Glutamatergic neuron (in vitro differentiated cells): Measurements from ENCODE around the gene TTC21B. TPM values are rescaled to one million over a fixed set of nuclear protein-coding genes. Genes with fewer than 3 reads are reported as not detected.
A peak's percentile ranks its signal among the peaks of the same experiment; 100 is the strongest.
"Not testable (repeated sequence)": the region's sequence is repeated elsewhere in the genome, so short reads cannot be mapped to it uniquely, and the experiment has no call there.

Source experiments
- DNase-seq: peaks from one replicate; pipeline ENCODE4 v3.0.0; 2022
- H3K27ac Mint-ChIP-seq: one replicate; pipeline ENCODE4 v1.8.0; 2020; ENCODE audit warnings: mild to moderate bottlenecking, mixed read lengths, inconsistent platforms; ENCODE audit not compliant: unreplicated experiment
- H3K27me3 Mint-ChIP-seq: one replicate; pipeline ENCODE4 v1.8.0; 2020; ENCODE audit warnings: mild to moderate bottlenecking, moderate library complexity, mixed read lengths, inconsistent platforms; ENCODE audit not compliant: unreplicated experiment
- H3K36me3 Mint-ChIP-seq: one replicate; pipeline ENCODE4 v1.8.0; 2020; ENCODE audit warnings: mild to moderate bottlenecking, mixed read lengths, inconsistent platforms; ENCODE audit not compliant: unreplicated experiment
- H3K4me1 Mint-ChIP-seq: one replicate; pipeline ENCODE4 v1.8.0; 2020; ENCODE audit warnings: mild to moderate bottlenecking, low read depth, mixed read lengths, inconsistent platforms; ENCODE audit not compliant: unreplicated experiment
- H3K4me3 Mint-ChIP-seq: one replicate; pipeline ENCODE4 v1.8.0; 2020; ENCODE audit warnings: mild to moderate bottlenecking, mixed read lengths, inconsistent platforms; ENCODE audit not compliant: unreplicated experiment
- H3K9me3 Mint-ChIP-seq: one replicate; pipeline ENCODE4 v1.8.0; 2020; ENCODE audit warnings: mild to moderate bottlenecking, moderate library complexity, mixed read lengths, inconsistent platforms; ENCODE audit not compliant: unreplicated experiment
- total RNA-seq: library from RNA; stranded (reverse); fragmentation: NEBNext Ultra II Directional; extraction: Animal tissue kit (Norgen Biotek cat#: 25700); gene quantifications from one replicate; pipeline ENCODE4 v1.2.1, GENCODE V29; 2021; ENCODE audit not compliant: unreplicated experiment
- TF ChIP-seq, protein P1 (sequence below): fragments of 200-600 bp; sonication (generic); IDR thresholded peaks from one replicate; pipeline ENCODE4 v1.5.0; 2021; ENCODE audit not compliant: partially characterized antibody, unreplicated experiment

The TTC21B gene
- total RNA-seq, 1 donor from 2014 or later: 46.2 TPM

DNA sequence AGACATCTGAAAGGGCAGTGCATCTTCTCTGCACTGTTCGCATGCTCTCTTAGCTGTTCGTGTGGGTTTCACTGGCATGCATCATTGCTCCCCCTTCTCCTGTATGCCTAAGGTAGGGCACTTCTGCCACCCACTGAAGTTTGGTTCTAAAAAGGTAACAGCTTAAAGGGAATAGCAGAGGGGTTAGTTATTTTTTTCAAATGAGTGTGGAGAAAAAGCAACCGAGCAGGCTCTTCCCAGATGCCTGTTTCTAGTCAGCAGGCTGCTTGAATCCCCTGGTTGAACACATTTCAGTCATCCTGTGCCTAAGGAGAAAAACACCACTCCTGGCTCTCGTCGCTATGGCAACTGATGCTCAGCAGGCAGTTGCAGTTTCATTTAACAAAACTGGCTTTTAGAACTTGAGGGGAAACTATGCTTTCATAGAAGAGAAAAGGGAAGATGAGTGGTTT lies 89.7 kb downstream of the TTC21B start:
- H3K4me3 Mint-ChIP-seq: peak overlapping the region; percentile 18
- peak; percentile 19 for DNase-seq

DNA sequence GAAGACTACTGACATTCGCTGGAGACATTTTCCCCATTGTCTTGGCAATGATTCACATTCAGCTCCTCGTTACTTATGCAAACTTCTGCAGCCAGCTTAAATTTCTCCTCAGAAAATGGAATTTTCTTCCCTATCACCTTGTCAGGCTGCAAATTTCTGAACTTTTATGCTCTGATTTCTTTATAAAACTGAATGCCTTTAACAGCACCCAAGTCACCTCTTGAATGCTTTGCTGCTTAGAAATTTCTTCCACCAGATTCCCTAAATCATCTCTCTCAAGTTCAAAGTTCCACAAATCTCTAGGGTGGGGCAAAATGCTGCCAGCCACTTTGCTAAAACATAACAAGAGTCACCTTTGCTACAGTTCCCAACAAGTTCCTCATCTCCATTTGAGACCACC lies 92.5 kb downstream of the TTC21B start:
- not testable (repeated sequence) for H3K27ac Mint-ChIP-seq

More for the DNA sequence above, 89.7 kb downstream of the TTC21B start:
- Mint-ChIP-seq H3K27me3 (peaks cover 2% of the 10 kb centered on the region), H3K9me3 (peaks cover 2% of the 10 kb centered on the region), H3K27ac (peak overlapping the region; percentile 30), H3K4me1 (peaks cover 11% of the 10 kb centered on the region), H3K36me3 (peaks cover 12% of the 10 kb centered on the region)
- TF ChIP-seq, protein P1, sequence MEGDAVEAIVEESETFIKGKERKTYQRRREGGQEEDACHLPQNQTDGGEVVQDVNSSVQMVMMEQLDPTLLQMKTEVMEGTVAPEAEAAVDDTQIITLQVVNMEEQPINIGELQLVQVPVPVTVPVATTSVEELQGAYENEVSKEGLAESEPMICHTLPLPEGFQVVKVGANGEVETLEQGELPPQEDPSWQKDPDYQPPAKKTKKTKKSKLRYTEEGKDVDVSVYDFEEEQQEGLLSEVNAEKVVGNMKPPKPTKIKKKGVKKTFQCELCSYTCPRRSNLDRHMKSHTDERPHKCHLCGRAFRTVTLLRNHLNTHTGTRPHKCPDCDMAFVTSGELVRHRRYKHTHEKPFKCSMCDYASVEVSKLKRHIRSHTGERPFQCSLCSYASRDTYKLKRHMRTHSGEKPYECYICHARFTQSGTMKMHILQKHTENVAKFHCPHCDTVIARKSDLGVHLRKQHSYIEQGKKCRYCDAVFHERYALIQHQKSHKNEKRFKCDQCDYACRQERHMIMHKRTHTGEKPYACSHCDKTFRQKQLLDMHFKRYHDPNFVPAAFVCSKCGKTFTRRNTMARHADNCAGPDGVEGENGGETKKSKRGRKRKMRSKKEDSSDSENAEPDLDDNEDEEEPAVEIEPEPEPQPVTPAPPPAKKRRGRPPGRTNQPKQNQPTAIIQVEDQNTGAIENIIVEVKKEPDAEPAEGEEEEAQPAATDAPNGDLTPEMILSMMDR: no peak

DNA sequence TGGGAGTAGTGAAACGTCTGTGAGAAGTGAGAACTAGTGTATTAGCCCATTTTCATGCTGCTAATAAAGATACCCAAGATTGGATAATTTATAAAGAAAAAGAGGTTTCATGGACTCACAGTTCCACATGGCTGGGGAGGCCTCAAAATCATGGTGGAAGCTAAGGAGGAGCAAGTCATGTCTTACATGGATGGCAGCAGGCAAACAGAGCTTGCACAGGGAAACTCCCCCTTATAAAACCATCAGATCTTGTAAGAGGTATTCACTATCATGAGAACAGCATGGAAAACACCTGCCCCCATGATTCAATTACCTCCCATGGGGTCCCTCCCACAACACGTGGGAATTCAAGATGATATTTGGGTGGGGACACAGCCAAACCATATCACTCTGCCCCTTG lies 93.9 kb downstream of the TTC21B start:
- DNase-seq, H3K27me3 Mint-ChIP-seq, H3K4me3 Mint-ChIP-seq, H3K9me3 Mint-ChIP-seq, H3K27ac Mint-ChIP-seq: not testable (repeated sequence)
- Mint-ChIP-seq H3K36me3 (peaks cover 16% of the 10 kb centered on the region), H3K4me1 (peaks cover 23% of the 10 kb centered on the region)

More for the DNA sequence above, 92.5 kb downstream of the TTC21B start:
- not testable (repeated sequence) for H3K4me3 Mint-ChIP-seq, H3K9me3 Mint-ChIP-seq, DNase-seq, H3K27me3 Mint-ChIP-seq
- Mint-ChIP-seq H3K4me1 (peaks cover 23% of the 10 kb centered on the region), H3K36me3 (peaks cover 12% of the 10 kb centered on the region)

DNA sequence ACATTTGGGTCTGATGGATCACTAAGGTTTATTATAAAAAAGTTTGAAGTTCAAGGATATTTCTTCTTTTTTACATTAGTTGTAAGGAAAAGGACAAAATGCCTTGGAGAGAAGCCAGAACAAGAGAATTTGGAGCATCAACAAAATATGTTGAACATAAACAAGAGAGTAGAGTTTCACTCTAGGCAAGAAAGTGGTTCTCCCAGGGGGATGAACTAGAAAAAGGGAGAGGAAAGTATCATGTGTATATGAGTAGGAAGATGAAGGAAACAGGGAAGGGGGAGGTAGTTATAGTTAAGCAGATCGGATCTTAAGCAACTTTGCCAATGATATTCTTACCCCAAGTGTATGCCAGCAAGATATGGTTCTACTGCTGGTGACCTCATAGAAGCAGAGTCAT lies 95.7 kb downstream of the TTC21B start:
- peak overlapping the region; percentile 27 for H3K4me3 Mint-ChIP-seq
- H3K36me3 Mint-ChIP-seq: peaks cover 31% of the 10 kb centered on the region
- peaks cover 11% of the 10 kb centered on the region for H3K27me3 Mint-ChIP-seq
- no peak for DNase-seq
- TF ChIP-seq, protein P1: no peak
- H3K9me3 Mint-ChIP-seq: peaks cover 9% of the 10 kb centered on the region
- peaks cover 12% of the 10 kb centered on the region for H3K4me1 Mint-ChIP-seq
- peak overlapping the region; percentile 31 for H3K27ac Mint-ChIP-seq

DNA sequence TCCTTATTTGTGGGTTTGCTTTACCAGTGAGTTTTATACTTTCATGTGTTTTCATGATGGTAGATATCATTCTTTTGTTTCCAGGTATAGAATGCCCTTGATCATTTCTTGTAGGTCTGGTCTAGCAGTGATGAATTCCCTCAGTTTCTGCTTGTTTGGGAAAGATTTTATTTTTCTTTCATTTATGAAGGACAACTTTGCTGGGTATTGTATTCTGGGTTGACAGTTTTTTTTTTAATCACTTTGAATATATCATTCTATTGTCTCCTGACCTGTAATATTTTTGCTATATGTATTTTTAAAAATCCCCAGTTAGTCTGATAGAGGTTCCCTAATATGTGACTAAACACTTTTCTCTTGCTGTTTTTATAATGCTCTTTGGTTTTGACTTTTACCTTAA lies 101.2 kb downstream of the TTC21B start:
- DNase-seq: no peak
- H3K36me3 Mint-ChIP-seq: peaks cover 29% of the 10 kb centered on the region
- no peak overlapping the region for H3K4me3 Mint-ChIP-seq
- H3K27me3 Mint-ChIP-seq: peaks cover 9% of the 10 kb centered on the region
- no peak overlapping the region for H3K27ac Mint-ChIP-seq
- H3K4me1 Mint-ChIP-seq: peaks cover 6% of the 10 kb centered on the region
- TF ChIP-seq, protein P1: no peak
- H3K9me3 Mint-ChIP-seq: peaks cover 13% of the 10 kb centered on the region

DNA sequence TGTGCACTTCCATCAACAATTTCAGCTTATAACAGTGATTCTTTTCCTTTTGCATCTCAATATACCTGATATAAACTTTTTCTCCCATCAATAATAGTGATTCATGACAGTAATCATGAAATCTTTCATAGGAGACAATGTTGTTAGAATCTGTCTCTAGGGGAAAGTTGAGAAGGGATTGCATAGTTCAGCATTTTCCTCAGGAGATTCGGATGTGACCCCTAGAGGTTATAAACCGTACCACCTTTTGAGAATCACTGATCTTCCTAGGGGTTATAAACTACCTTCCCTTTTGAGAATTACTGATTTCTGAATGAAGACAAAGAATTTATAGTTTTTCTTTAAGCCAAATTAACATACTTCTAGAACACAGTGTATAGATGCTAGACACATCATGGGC lies 106.6 kb downstream of the TTC21B start:
- Mint-ChIP-seq H3K36me3 (peaks cover 1% of the 10 kb centered on the region), H3K27ac (no peak overlapping the region), H3K9me3 (peaks cover 5% of the 10 kb centered on the region), H3K27me3 (no peaks in the 10 kb centered on the region), H3K4me1 (no peaks in the 10 kb centered on the region), H3K4me3 (no peak overlapping the region)
- DNase-seq: no peak
- TF ChIP-seq, protein P1: no peak
